GM12878 (cell line): ENCODE measurements around the gene IFI35. TPM values are rescaled to one million over a fixed set of nuclear protein-coding genes. Genes with fewer than 3 reads are reported as not detected.

ENCODE experiments used
- ATAC-seq: fragments of 200-7000 bp; cut with Tn5 transposase; 3 replicates; pipeline ENCODE4 v1.9.1; 2020; ENCODE audit warnings: mild to moderate bottlenecking, moderate library complexity
- BruUV-seq: library from RNA; stranded (reverse); fragments of 400-500 nt; replicated peaks from 2 replicates; lab custom pipeline; 2021; lab: Mats Ljungman, UMichigan
- CTCF ChIA-PET: fragments of 300-600 bp; sonication (Branson Sonifier 250); formaldehyde crosslinking; extraction: SDS; loops from one replicate; lab custom pipeline; 2021; ENCODE audit warnings: inconsistent platforms; lab: Yijun Ruan, JAX
- POLR2A ChIA-PET: fragments of 350-600 bp; formaldehyde crosslinking; extraction: SDS; loops from one replicate; lab custom pipeline; 2021; ENCODE audit warnings: inconsistent platforms; lab: Charles Lee
- RAD21 ChIA-PET: fragments of 300-600 bp; sonication (Branson Sonifier 250); formaldehyde crosslinking; loops from one replicate; lab custom pipeline; 2023; ENCODE audit warnings: antibody characterized with exemption; ENCODE audit not compliant: unreplicated experiment; lab: Charles Lee
- SMC1A ChIA-PET: fragments of 300-600 bp; sonication (Branson Sonifier 250); formaldehyde crosslinking; loops from one replicate; lab custom pipeline; 2023; ENCODE audit not compliant: unreplicated experiment, uncharacterized antibody; lab: Charles Lee
- DNase-seq: peaks from one replicate; pipeline ENCODE4 v3.0.0-alpha.2; 2011; ENCODE audit warnings: low read depth, low spot score
- FAIRE-seq: peaks from 3 replicates; lab custom pipeline; 2011; peaks lifted over from hg19 to GRCh38; lab: Jason Lieb, UNC
- H2AFZ ChIP-seq: 2 replicates; pipeline ENCODE4 v1.6.0; 2011; ENCODE audit warnings: low read depth, low read length, control low read depth; ENCODE audit not compliant: control insufficient read depth
- H3K27ac ChIP-seq: 2 replicates; pipeline ENCODE4 v1.5.1; 2011; ENCODE audit warnings: control low read depth; ENCODE audit not compliant: control insufficient read depth, insufficient read depth
- H3K27me3 ChIP-seq, 2 experiments: replicated peaks in 1 of 2; 2 replicates each; pipeline versions ENCODE4 v1.6.0 to v1.6.1; 2011; ENCODE audit warnings: low read length in 1 of 2; ENCODE audit not compliant: control insufficient read depth in 2 of 2, insufficient read depth in 2 of 2
- H3K36me3 ChIP-seq, 2 experiments: 2 replicates each; pipeline ENCODE4 v1.5.1; 2011; ENCODE audit warnings: low read length in 1 of 2; ENCODE audit not compliant: control insufficient read depth in 2 of 2, insufficient read depth in 2 of 2
- H3K4me1 ChIP-seq: 2 replicates; pipeline ENCODE4 v1.6.1; 2011; ENCODE audit warnings: mild to moderate bottlenecking, low read length, moderate library complexity, mixed read lengths; ENCODE audit not compliant: control insufficient read depth, insufficient read depth
- H3K4me2 ChIP-seq: 2 replicates; pipeline ENCODE4 v1.6.0; 2011; ENCODE audit warnings: control low read depth; ENCODE audit not compliant: control insufficient read depth, insufficient read depth
- H3K4me3 ChIP-seq: fragments of 200-600 bp; sonication (generic); 2 replicates; pipeline ENCODE4 v1.5.1; 2016
- H3K79me2 ChIP-seq: 2 replicates; pipeline ENCODE4 v1.6.0; 2011; ENCODE audit warnings: low read length; ENCODE audit not compliant: control insufficient read depth, insufficient read depth
- H3K9ac ChIP-seq: 2 replicates; pipeline ENCODE4 v1.8.0; 2011; ENCODE audit warnings: low read length, control low read depth, mixed read lengths; ENCODE audit not compliant: control insufficient read depth, insufficient read depth
- H3K9me3 ChIP-seq: replicated peaks from 3 replicates; pipeline ENCODE4 v1.5.1; 2011; ENCODE audit warnings: mild to moderate bottlenecking, low read length; ENCODE audit not compliant: control insufficient read depth, insufficient read depth
- H4K20me1 ChIP-seq: 2 replicates; pipeline ENCODE4 v1.6.0; 2011; ENCODE audit not compliant: control insufficient read depth, insufficient read depth
- ASH2L ChIP-seq: fragments of 300-600, 200-600 bp; sonication (generic); IDR thresholded peaks from 2 replicates; pipeline ENCODE4 v1.6.1; 2017; ENCODE audit warnings: low read depth, mild to moderate bottlenecking, borderline replicate concordance
- CBX5 ChIP-seq: sonication (generic); IDR thresholded peaks from 2 replicates; pipeline ENCODE4 v1.6.1; 2016; ENCODE audit warnings: low read depth, moderate library complexity, mild to moderate bottlenecking, inconsistent platforms
- CREB1 ChIP-seq: IDR thresholded peaks from 2 replicates; pipeline ENCODE4 v1.6.1; 2012; ENCODE audit warnings: low read depth, mild to moderate bottlenecking, inconsistent platforms
- CREM ChIP-seq: IDR thresholded peaks from 2 replicates; pipeline ENCODE4 v1.6.1; 2014; ENCODE audit warnings: antibody characterized with exemption, low read depth
- EED ChIP-seq: sonication (generic); IDR thresholded peaks from 2 replicates; pipeline ENCODE4 v1.6.1; 2016; ENCODE audit warnings: antibody characterized with exemption, low read depth
- EGR1 ChIP-seq, 2 experiments: IDR thresholded peaks; 1 replicate in 1 of 2; 2 replicates in 1 of 2; pipeline ENCODE4 v1.6.1; 2011 to 2012; ENCODE audit warnings: low read depth in 2 of 2, low read length in 2 of 2, borderline replicate concordance in 1 of 2, mild to moderate bottlenecking in 1 of 2, moderate library complexity in 1 of 2
- EP300 ChIP-seq, 2 experiments: fragments of 150-350 bp in 1 of 2; IDR thresholded peaks; 2 replicates each; pipeline ENCODE4 v1.6.1; 2011 to 2012; ENCODE audit warnings: low read depth in 2 of 2, low read length in 2 of 2, borderline replicate concordance in 1 of 2, improper control_type of control experiment in 1 of 2, inconsistent platforms in 1 of 2; ENCODE audit not compliant: control insufficient read depth in 1 of 2
- EZH2 ChIP-seq: IDR thresholded peaks from 2 replicates; pipeline ENCODE4 v1.6.1; 2012; ENCODE audit warnings: low read depth, mild to moderate bottlenecking, control low read depth, inconsistent platforms, low read length, borderline replicate concordance; ENCODE audit not compliant: control insufficient read depth
- HDAC2 ChIP-seq: fragments of 200-600 bp; sonication (generic); IDR thresholded peaks from 2 replicates; pipeline ENCODE4 v1.6.1; 2017
- IRF4 ChIP-seq: IDR thresholded peaks from 2 replicates; pipeline ENCODE4 v1.6.1; 2011; ENCODE audit warnings: low read depth, low read length
- NR2C2 ChIP-seq: IDR thresholded peaks from 2 replicates; pipeline ENCODE4 v1.6.1; 2011; ENCODE audit warnings: borderline replicate concordance, low read depth; ENCODE audit not compliant: control insufficient read depth, insufficient read length
- SIN3A ChIP-seq: IDR thresholded peaks from 2 replicates; pipeline ENCODE4 v1.6.1; 2012; ENCODE audit warnings: low read depth, low read length, improper control_type of control experiment
- SREBF2 ChIP-seq: IDR thresholded peaks from 2 replicates; pipeline ENCODE4 v1.6.1; 2012; ENCODE audit warnings: mild to moderate bottlenecking, low read length
- TBL1XR1 ChIP-seq: IDR thresholded peaks from 2 replicates; pipeline ENCODE4 v1.6.1; 2012; ENCODE audit warnings: low read depth, low read length, improper control_type of control experiment
- YY1 ChIP-seq: IDR thresholded peaks from 2 replicates; pipeline ENCODE4 v1.6.1; 2011; ENCODE audit warnings: low read depth, mild to moderate bottlenecking, low read length
- ZNF24 ChIP-seq: fragments of 450-650 bp; IDR thresholded peaks from 2 replicates; pipeline ENCODE4 v1.6.1; 2017; ENCODE audit warnings: antibody characterized with exemption, mild to moderate bottlenecking
- WGBS: methylation state at CpG from one replicate; pipeline ENCODE4 v1.1.6; 2016; ENCODE audit warnings: low lambda C conversion rate; ENCODE audit not compliant: insufficient replicate concordance, insufficient coverage; ENCODE audit errors: missing lambda C conversion rate; 5-methylcytosine and 5-hydroxymethylcytosine counted together
- in situ Hi-C: fragments of 300-500 bp; cut with MboI; formaldehyde crosslinking; loops from 9 replicates; pipeline ENCODE4 v1.14.3; 2018; ENCODE audit warnings: mixed read lengths
- intact Hi-C: fragments of 100-400 bp; cut with micrococcal nuclease; formaldehyde crosslinking; loops from one replicate; pipeline ENCODE4 v1.14.2; 2022; ENCODE audit not compliant: unreplicated experiment
- polyA plus RNA-seq, 11 experiments: library from polyadenylated mRNA; depleted of rRNA in 4 of 11; unstranded in 6 of 11; stranded (reverse) in 5 of 11; fragments of >200 nt; fragmentation: Nextera tagmentation in 4 of 11; fragmentation: Illumina TruSeq in 1 of 11; extraction: Ambion mirVana in 4 of 11; extraction: Trizol in 1 of 11; gene quantifications; 1 replicate in 1 of 11; 2 replicates in 10 of 11; pipeline versions ENCODE4 v1.2.1 to v1.2.3, GENCODE V29; 2011 to 2016; ENCODE audit warnings: inconsistent platforms in 2 of 11, missing spikeins in 2 of 11, low read depth in 1 of 11
- total RNA-seq, 4 experiments: library from RNA; depleted of rRNA in 3 of 4; stranded (reverse); fragments of >200 nt in 3 of 4; fragmentation: Illumina TruSeq in 1 of 4; extraction: Trizol in 1 of 4; gene quantifications; 2 replicates each; pipeline versions ENCODE4 v1.2.1 to v1.2.3, GENCODE V29; 2013 to 2021
- TF ChIP-seq, protein P1 (sequence below): fragments of 450-650 bp; IDR thresholded peaks from 2 replicates; pipeline ENCODE4 v1.6.1; 2018; ENCODE audit warnings: mild to moderate bottlenecking, low read depth, moderate library complexity; ENCODE audit not compliant: partially characterized antibody
- TF ChIP-seq, protein P2 (sequence below): IDR thresholded peaks from 2 replicates; pipeline ENCODE4 v1.6.1; 2012; ENCODE audit warnings: low read depth, low read length, improper control_type of control experiment
- TF ChIP-seq, protein P3 (sequence below): IDR thresholded peaks from 2 replicates; pipeline ENCODE4 v1.6.1; 2012; ENCODE audit warnings: low read depth, low read length, improper control_type of control experiment
- TF ChIP-seq, protein P4 (sequence below): IDR thresholded peaks from 2 replicates; pipeline ENCODE4 v1.6.1; 2011; ENCODE audit warnings: low read depth, mild to moderate bottlenecking, low read length, moderate library complexity, borderline replicate concordance; ENCODE audit errors: extremely low read depth

IFI35 gene
- total and polyA plus RNA-seq, 10 of the 15 experiments (the other 5 are each of a cell fraction or from before 2014, with no cell fraction given): 18.4 to 92.2 (median 65.3) TPM

DNA sequence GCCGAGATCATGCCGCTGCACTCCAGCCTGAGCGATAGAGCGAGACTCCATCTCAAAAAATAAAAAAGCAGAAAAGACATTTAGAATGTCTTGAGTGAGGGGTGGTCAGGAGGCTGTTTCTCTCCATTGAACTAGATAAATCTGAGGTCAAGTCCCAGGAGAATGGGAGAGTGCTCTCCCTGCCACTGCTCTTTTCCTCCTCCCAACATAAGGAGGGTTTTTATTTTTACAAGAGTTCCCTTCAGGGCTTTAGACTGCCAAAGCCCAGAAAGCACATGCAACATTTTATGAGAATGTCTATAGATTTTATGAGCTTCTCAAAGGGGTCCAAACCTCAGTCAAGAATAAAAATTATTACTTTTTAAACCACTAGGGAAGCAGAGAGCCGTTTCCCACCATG lies 20.0 kb downstream of the IFI35 start:
- WGBS: 20% methylated on average over 5 of the region's 5 CpGs
- ChIA-PET RAD21 (no interaction called here), SMC1A (no interaction called here), POLR2A (no interaction called here), CTCF (interaction anchor here (0.6 kb wide), 1 partner anchor 29 kb away, joined by 3 read pairs; no protein-coding TSS in a partner anchor)
- H3K27ac ChIP-seq: no peak overlapping the region
- in situ Hi-C loops: loop anchor here (10.0 kb wide), 1 partner anchor 188 kb away; the partner anchor contains the start of gene TMEM106A
- peaks cover 7% of the 10 kb centered on the region; the same call in 1 of the 2 replicates for H3K4me1 ChIP-seq
- H3K4me3 ChIP-seq: no peak overlapping the region
- ATAC-seq (no peak), DNase-seq (no peak), FAIRE-seq (no peak)
- H4K20me1 ChIP-seq: no peaks in the 10 kb centered on the region
- TF ChIP-seq EGR1 (IDR thresholded peaks at IDR 0.05; ENCODE audit: borderline replicate concordance in 1 of 2, low read depth in 2 of 2, low read length in 2 of 2) (no peak), CREM (no peak), SREBF2 (no peak), CREB1 (no peak), EZH2 (no peak), EED (no peak), IRF4 (no peak), EP300 (IDR thresholded peaks at IDR 0.05; ENCODE audit: borderline replicate concordance in 1 of 2, control insufficient read depth in 1 of 2, low read depth in 2 of 2, low read length in 2 of 2) (no peak), SIN3A (no peak), ASH2L (no peak), TBL1XR1 (no peak), HDAC2 (no peak), CBX5 (no peak), NR2C2 (no peak), YY1 (no peak), ZNF24 (no peak)
- TF ChIP-seq, protein P1, sequence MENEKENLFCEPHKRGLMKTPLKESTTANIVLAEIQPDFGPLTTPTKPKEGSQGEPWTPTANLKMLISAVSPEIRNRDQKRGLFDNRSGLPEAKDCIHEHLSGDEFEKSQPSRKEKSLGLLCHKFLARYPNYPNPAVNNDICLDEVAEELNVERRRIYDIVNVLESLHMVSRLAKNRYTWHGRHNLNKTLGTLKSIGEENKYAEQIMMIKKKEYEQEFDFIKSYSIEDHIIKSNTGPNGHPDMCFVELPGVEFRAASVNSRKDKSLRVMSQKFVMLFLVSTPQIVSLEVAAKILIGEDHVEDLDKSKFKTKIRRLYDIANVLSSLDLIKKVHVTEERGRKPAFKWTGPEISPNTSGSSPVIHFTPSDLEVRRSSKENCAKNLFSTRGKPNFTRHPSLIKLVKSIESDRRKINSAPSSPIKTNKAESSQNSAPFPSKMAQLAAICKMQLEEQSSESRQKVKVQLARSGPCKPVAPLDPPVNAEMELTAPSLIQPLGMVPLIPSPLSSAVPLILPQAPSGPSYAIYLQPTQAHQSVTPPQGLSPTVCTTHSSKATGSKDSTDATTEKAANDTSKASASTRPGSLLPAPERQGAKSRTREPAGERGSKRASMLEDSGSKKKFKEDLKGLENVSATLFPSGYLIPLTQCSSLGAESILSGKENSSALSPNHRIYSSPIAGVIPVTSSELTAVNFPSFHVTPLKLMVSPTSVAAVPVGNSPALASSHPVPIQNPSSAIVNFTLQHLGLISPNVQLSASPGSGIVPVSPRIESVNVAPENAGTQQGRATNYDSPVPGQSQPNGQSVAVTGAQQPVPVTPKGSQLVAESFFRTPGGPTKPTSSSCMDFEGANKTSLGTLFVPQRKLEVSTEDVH: no peak
- TF ChIP-seq, protein P2, sequence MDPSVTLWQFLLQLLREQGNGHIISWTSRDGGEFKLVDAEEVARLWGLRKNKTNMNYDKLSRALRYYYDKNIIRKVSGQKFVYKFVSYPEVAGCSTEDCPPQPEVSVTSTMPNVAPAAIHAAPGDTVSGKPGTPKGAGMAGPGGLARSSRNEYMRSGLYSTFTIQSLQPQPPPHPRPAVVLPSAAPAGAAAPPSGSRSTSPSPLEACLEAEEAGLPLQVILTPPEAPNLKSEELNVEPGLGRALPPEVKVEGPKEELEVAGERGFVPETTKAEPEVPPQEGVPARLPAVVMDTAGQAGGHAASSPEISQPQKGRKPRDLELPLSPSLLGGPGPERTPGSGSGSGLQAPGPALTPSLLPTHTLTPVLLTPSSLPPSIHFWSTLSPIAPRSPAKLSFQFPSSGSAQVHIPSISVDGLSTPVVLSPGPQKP: no peak
- TF ChIP-seq, protein P3, sequence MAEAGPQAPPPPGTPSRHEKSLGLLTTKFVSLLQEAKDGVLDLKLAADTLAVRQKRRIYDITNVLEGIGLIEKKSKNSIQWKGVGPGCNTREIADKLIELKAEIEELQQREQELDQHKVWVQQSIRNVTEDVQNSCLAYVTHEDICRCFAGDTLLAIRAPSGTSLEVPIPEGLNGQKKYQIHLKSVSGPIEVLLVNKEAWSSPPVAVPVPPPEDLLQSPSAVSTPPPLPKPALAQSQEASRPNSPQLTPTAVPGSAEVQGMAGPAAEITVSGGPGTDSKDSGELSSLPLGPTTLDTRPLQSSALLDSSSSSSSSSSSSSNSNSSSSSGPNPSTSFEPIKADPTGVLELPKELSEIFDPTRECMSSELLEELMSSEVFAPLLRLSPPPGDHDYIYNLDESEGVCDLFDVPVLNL: no peak
- TF ChIP-seq, protein P4, sequence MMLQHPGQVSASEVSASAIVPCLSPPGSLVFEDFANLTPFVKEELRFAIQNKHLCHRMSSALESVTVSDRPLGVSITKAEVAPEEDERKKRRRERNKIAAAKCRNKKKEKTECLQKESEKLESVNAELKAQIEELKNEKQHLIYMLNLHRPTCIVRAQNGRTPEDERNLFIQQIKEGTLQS: no peak
- no peak overlapping the region for H3K9ac ChIP-seq
- H3K79me2 ChIP-seq: no peaks in the 10 kb centered on the region
- H3K36me3 ChIP-seq: no peaks in the 10 kb centered on the region
- intact Hi-C loops: no loop called here
- no peaks in the 10 kb centered on the region for H3K27me3 ChIP-seq
- H3K9me3 ChIP-seq: no peaks in the 10 kb centered on the region
- H2AFZ ChIP-seq: no peak overlapping the region
- no TSS peak for BruUV-seq
- H3K4me2 ChIP-seq: no peak overlapping the region
